Fibroblast of lung (primary cell): Measurements from ENCODE around the gene HMGN4. TPM values are rescaled to one million over a fixed set of nuclear protein-coding genes. Genes with fewer than 3 reads are reported as not detected.

ENCODE experiments used
- DNase-seq, 2 donors: peaks; one replicate each; pipeline versions ENCODE4 v3.0.0 to v3.0.0-alpha.2; 2010; ENCODE audit warnings: low read depth in 2 of 2
- H2AFZ ChIP-seq: 2 replicates; pipeline ENCODE4 v1.5.1; 2012; ENCODE audit warnings: low read length, control low read depth, inconsistent platforms
- H3K27ac ChIP-seq: 2 replicates; pipeline ENCODE4 v1.5.1; 2011; ENCODE audit warnings: low read length, control low read depth; ENCODE audit not compliant: insufficient read depth
- H3K27me3 ChIP-seq: 2 replicates; pipeline ENCODE4 v1.5.1; 2011; ENCODE audit warnings: mild to moderate bottlenecking, low read length; ENCODE audit not compliant: control insufficient read depth, insufficient read depth
- H3K36me3 ChIP-seq: 2 replicates; pipeline ENCODE4 v1.5.1; 2011; ENCODE audit warnings: low read length; ENCODE audit not compliant: control insufficient read depth, insufficient read depth
- H3K4me1 ChIP-seq: 2 replicates; pipeline ENCODE4 v1.5.1; 2011; ENCODE audit warnings: low read length; ENCODE audit not compliant: control insufficient read depth, insufficient read depth; ENCODE audit errors: extremely low read depth
- H3K4me2 ChIP-seq: 2 replicates; pipeline ENCODE4 v1.5.1; 2011; ENCODE audit warnings: low read length, control low read depth; ENCODE audit not compliant: insufficient read depth; ENCODE audit errors: extremely low read depth
- H3K4me3 ChIP-seq, 4 experiments: fragments of 200-600 bp in 1 of 4; sonication (generic) in 1 of 4; replicated peaks in 1 of 4; 2 replicates each; pipeline ENCODE4 v1.5.1; 2011 to 2016; ENCODE audit warnings: low read length in 4 of 4, low read depth in 3 of 4, mild to moderate bottlenecking in 3 of 4, control low read depth in 2 of 4, inconsistent platforms in 1 of 4, mixed read lengths in 1 of 4; ENCODE audit not compliant: insufficient read depth in 1 of 4; ENCODE audit errors: control extremely low read depth in 1 of 4
- H3K79me2 ChIP-seq: 2 replicates; pipeline ENCODE4 v1.5.1; 2012; ENCODE audit warnings: mild to moderate bottlenecking, low read length, inconsistent platforms; ENCODE audit not compliant: control insufficient read depth, insufficient read depth
- H3K9ac ChIP-seq: 2 replicates; pipeline ENCODE4 v1.5.1; 2011; ENCODE audit warnings: mild to moderate bottlenecking, low read length, control low read depth; ENCODE audit not compliant: insufficient read depth
- H3K9me3 ChIP-seq: 2 replicates; pipeline ENCODE4 v1.5.1; 2012; ENCODE audit warnings: low read depth, low read length; ENCODE audit not compliant: control insufficient read depth, insufficient read depth
- H4K20me1 ChIP-seq: 2 replicates; pipeline ENCODE4 v1.5.1; 2011; ENCODE audit warnings: low read length; ENCODE audit not compliant: control insufficient read depth, insufficient read depth; ENCODE audit errors: extremely low read depth
- CTCF ChIP-seq, 2 donors: IDR thresholded peaks in 1 of 2; conservative IDR thresholded peaks in 1 of 2; 1 replicate in 1 of 2; 2 replicates in 1 of 2; pipeline ENCODE4 v1.5.1; 2011 to 2012; ENCODE audit warnings: low read length in 2 of 2, control low read depth in 1 of 2, inconsistent platforms in 1 of 2, low read depth in 1 of 2, mild to moderate bottlenecking in 1 of 2
- EZH2 ChIP-seq: IDR thresholded peaks from 2 replicates; pipeline ENCODE4 v1.5.1; 2012; ENCODE audit warnings: low read length, control low read depth, mild to moderate bottlenecking; ENCODE audit errors: missing control alignments
- polyA plus RNA-seq, 2 donors: library from polyadenylated mRNA; depleted of rRNA in 1 of 2; stranded (reverse) in 1 of 2; unstranded in 1 of 2; fragments of >200 nt; gene quantifications; 2 replicates each; pipeline ENCODE4 v1.2.1, GENCODE V29; 2011 to 2012; ENCODE audit warnings: missing spikeins in 1 of 2
- total RNA-seq: library from RNA; depleted of rRNA; stranded (reverse); fragments of >200 nt; gene quantifications from 2 replicates; pipeline ENCODE4 v1.2.1, GENCODE V29; 2014

HMGN4 gene
- total and polyA plus RNA-seq, 2 donors (not counting 1 experiment from before 2014, with no cell fraction given): 74.9 to 111 TPM

- Histone ChIP-seq H3K9me3 (no peaks in the 10 kb centered on the region), H3K36me3 (no peaks in the 10 kb centered on the region), H3K27ac (no peak overlapping the region), H2AFZ (peak overlapping the region; percentile 68), H3K4me1 (no peaks in the 10 kb centered on the region), H4K20me1 (no peaks in the 10 kb centered on the region), H3K9ac (peak overlapping the region; percentile 8), H3K4me2 (peak overlapping the region; percentile 94), H3K27me3 (no peaks in the 10 kb centered on the region), H3K4me3 (peak overlapping the region; percentile 58 to 80 (median 62)), H3K79me2 (no peaks in the 10 kb centered on the region)
- DNase-seq: peak; percentile 76 to 87
- no peak for TF ChIP-seq CTCF (conservative IDR thresholded peaks at IDR 0.05 in 1 of 2, IDR thresholded peaks at IDR 0.05 in 1 of 2; ENCODE audit: low read depth in 1 of 2, low read length in 2 of 2)
Observed at GRCh38 chr6:26576929-26577719, 39.0 kb downstream of the HMGN4 start.

- no peak for TF ChIP-seq EZH2
- no peak for TF ChIP-seq CTCF (conservative IDR thresholded peaks at IDR 0.05 in 1 of 2, IDR thresholded peaks at IDR 0.05 in 1 of 2; ENCODE audit: low read depth in 1 of 2, low read length in 2 of 2)
Observed at GRCh38 chr6:26577720-26578072, 39.5 kb downstream of the HMGN4 start.

GRCh38 chr6:26578279-26578678 is 40.1 kb downstream of the HMGN4 start:
- no peak overlapping the region for H3K4me3 ChIP-seq
- DNase-seq: no peak
- no peaks in the 10 kb centered on the region for H4K20me1 ChIP-seq
- no peaks in the 10 kb centered on the region for H3K9me3 ChIP-seq
- no peaks in the 10 kb centered on the region for H3K79me2 ChIP-seq
- H3K4me2 ChIP-seq: no peak overlapping the region
- H3K27ac ChIP-seq: no peak overlapping the region
- H3K4me1 ChIP-seq: no peaks in the 10 kb centered on the region
- no peak overlapping the region for H3K9ac ChIP-seq
- no peaks in the 10 kb centered on the region for H3K36me3 ChIP-seq
- H2AFZ ChIP-seq: no peak overlapping the region
- TF ChIP-seq CTCF (conservative IDR thresholded peaks at IDR 0.05 in 1 of 2, IDR thresholded peaks at IDR 0.05 in 1 of 2; ENCODE audit: low read depth in 1 of 2, low read length in 2 of 2): no peak
- TF ChIP-seq EZH2: no peak
- H3K27me3 ChIP-seq: no peaks in the 10 kb centered on the region

More at GRCh38 chr6:26577720-26578072, 39.5 kb downstream of the HMGN4 start:
- no peak for DNase-seq
- Histone ChIP-seq H2AFZ (peak overlapping the region; percentile 68), H3K9me3 (no peaks in the 10 kb centered on the region), H3K27ac (no peak overlapping the region), H3K9ac (no peak overlapping the region), H4K20me1 (no peaks in the 10 kb centered on the region), H3K27me3 (no peaks in the 10 kb centered on the region), H3K4me2 (peak overlapping the region; percentile 94), H3K79me2 (no peaks in the 10 kb centered on the region), H3K36me3 (no peaks in the 10 kb centered on the region), H3K4me3 (peak overlapping the region; percentile 58 to 80 (median 62)), H3K4me1 (no peaks in the 10 kb centered on the region)
